NCI-H2196 treated with DMSO at 0.1 percent for 48 hours (cell line): ENCODE results near the gene WBP2NL.
A peak's percentile ranks its signal among the peaks of the same experiment; 100 is the strongest.
"Not testable (repeated sequence)": the region's sequence is repeated elsewhere in the genome, so short reads cannot be mapped to it uniquely, and the experiment has no call there.

Source experiments
- DNase-seq: peaks from one replicate; lab custom pipeline; 2025; ENCODE audit not compliant: unreplicated experiment; lab: John Stamatoyannopoulos, UW

The WBP2NL gene

DNA sequence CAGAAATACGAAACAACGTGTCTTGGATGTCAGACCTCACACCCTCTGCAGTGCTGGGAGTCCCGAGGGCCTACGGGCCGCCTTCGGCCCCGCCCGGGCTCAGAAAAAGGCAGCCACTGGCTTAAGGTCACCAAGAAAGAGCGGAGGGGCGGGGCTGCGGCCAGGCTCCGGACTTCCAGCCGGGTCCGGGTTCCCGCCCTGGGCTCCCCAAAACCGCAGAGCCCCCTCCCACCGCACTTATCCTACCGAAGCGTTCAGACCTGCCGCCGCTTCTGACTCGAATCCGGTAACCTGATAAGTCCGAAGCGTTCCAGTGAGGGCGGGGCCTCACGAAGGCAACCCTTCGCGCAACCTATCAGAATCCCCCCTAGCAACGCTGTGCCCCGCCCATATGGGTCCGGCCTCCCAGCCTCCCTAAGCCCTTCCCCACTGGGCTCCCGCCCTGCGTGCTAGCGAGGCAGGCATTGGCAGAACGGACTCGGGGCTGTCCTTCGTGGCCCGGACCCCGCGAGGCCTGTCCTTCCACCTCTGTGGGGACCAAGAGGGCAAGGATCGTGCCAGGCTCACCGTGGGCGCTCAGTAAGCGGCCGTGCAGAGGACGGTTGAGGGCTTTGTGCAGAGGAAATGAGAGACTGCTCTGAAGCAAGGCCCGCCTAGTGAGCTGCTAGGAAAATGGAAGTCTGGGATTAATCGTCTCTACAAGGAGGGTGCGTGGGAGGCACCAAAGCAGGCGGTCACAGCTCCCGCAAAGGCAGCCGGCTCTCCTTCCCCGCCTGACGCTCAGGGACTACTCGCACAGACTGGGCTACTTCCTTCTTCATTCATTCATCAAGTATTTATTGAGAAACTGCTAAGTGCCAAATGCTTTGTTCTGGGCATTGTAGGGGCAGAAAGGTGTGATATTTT, 72.2 kb downstream of the WBP2NL start, which contains the start of gene NAGA:
Gene NAGA, minus strand, starts transcription at position 296 of the 906 bp plus-strand sequence. CDS start 515 bp downstream, outside the sequence.
- DNase-seq: peak; percentile 97

DNA sequence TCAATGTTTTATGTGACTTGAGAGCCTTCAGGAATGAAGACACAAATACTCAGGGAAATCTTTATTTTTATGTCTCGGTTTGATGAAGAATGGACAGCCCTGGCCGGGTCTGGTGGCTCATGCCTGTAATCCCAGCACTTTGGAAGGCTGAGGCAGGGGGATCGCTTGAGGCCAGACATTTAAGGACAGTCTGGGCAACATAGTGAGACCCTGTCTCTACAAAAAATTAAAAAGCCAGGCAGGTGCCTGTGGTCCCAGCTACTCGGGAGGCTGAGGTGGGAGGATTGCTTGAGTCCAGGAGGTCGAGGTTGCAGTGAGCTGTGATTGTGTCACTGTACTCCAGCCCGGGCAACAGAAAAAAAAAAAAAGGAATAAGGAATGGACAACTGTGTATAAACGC, 72.9 kb downstream of the WBP2NL start:
- not testable (repeated sequence) for DNase-seq

- no peak for DNase-seq
Measured at GRCh38 chr22:42072606-42073330, 74.2 kb downstream of the WBP2NL start.

GRCh38 chr22:42073621-42074041, 75.0 kb downstream of the WBP2NL start:
- no peak for DNase-seq

GRCh38 chr22:42074132-42074811, 75.7 kb downstream of the WBP2NL start, which contains the start of gene PHETA2:
Gene PHETA2, plus strand, starts transcription at chr22:42074248. Its CDS starts 3,046 bp downstream, at chr22:42077294.
- DNase-seq: no peak

GRCh38 chr22:42074846-42075676, 76.5 kb downstream of the WBP2NL start:
- DNase-seq: no peak

- DNase-seq: no peak
Measured at GRCh38 chr22:42076764-42077485, 78.3 kb downstream of the WBP2NL start.

- no peak for DNase-seq
Measured at GRCh38 chr22:42077486-42078125, 79.0 kb downstream of the WBP2NL start.
